CD1c-positive myeloid dendritic cell (primary cell): ENCODE data around the gene UBQLNL.

Experiments used
- DNase-seq: peaks from one replicate; pipeline ENCODE4 v3.0.0-alpha.2; 2016; ENCODE audit errors: extremely low spot score

UBQLNL gene

GRCh38 chr11:5516599-5516998 is at the start of gene UBQLNL:
Gene UBQLNL, minus strand, starts transcription at chr11:5516699. Its CDS starts 258 bp downstream, at chr11:5516441.
- DNase-seq, result no peak

- no peak for DNase-seq
Measured at GRCh38 chr11:5564259-5565019, 47.9 kb upstream of the UBQLNL start.

- DNase-seq, result no peak
Measured at GRCh38 chr11:5557751-5558150, 41.3 kb upstream of the UBQLNL start.

- no peak for DNase-seq
Measured at GRCh38 chr11:5556596-5557188, 40.2 kb upstream of the UBQLNL start.

- no peak for DNase-seq
Measured at GRCh38 chr11:5553343-5553742, 36.8 kb upstream of the UBQLNL start.

- no peak for DNase-seq
Measured at GRCh38 chr11:5550440-5551095, 34.1 kb upstream of the UBQLNL start.

GRCh38 chr11:5548440-5548839 is 31.9 kb upstream of the UBQLNL start, which contains the start of gene OR52H1:
Gene OR52H1, minus strand, starts transcription at chr11:5548540. Its CDS starts 3,035 bp downstream, at chr11:5545505.
- DNase-seq, result no peak

GRCh38 chr11:5547982-5548381 is 31.5 kb upstream of the UBQLNL start:
- DNase-seq, result no peak

GRCh38 chr11:5546457-5546856 is 30.0 kb upstream of the UBQLNL start:
- DNase-seq, result no peak

GRCh38 chr11:5541427-5541826 is 24.9 kb upstream of the UBQLNL start:
- DNase-seq, result no peak

GRCh38 chr11:5536482-5536881 is 20.0 kb upstream of the UBQLNL start:
- no peak for DNase-seq

- DNase-seq, result no peak
Measured at GRCh38 chr11:5534046-5534445, 17.5 kb upstream of the UBQLNL start.

GRCh38 chr11:5531053-5531831 is 14.7 kb upstream of the UBQLNL start:
- DNase-seq, result no peak

GRCh38 chr11:5528495-5528894 is 12.0 kb upstream of the UBQLNL start:
- no peak for DNase-seq

- DNase-seq, result no peak
Measured at GRCh38 chr11:5527716-5528115, 11.2 kb upstream of the UBQLNL start.

GRCh38 chr11:5524756-5525155 is 8.3 kb upstream of the UBQLNL start:
- no peak for DNase-seq

- no peak for DNase-seq
Measured at GRCh38 chr11:5522308-5522707, 5.8 kb upstream of the UBQLNL start.

GRCh38 chr11:5521540-5521939 is 5.0 kb upstream of the UBQLNL start:
- DNase-seq, result no peak

GRCh38 chr11:5514841-5515240 is 1.7 kb downstream of the UBQLNL start:
- DNase-seq, result no peak

GRCh38 chr11:5509803-5510202 is 6.7 kb downstream of the UBQLNL start, which contains the start of gene UBQLN3:
Gene UBQLN3, minus strand, starts transcription at chr11:5509957. Its CDS starts 399 bp downstream, at chr11:5509558.
- no peak for DNase-seq

GRCh38 chr11:5508605-5509004 is 7.9 kb downstream of the UBQLNL start:
- DNase-seq, result no peak

- no peak for DNase-seq
Measured at GRCh38 chr11:5507933-5508305, 8.6 kb downstream of the UBQLNL start.
